ENCODE results near the gene CDO1.

The CDO1 gene

GRCh38 chr5:115772731-115773475 is 43.6 kb downstream of the CDO1 start:
- TF ChIP-seq POLR2AphosphoS5 (IDR thresholded peaks at IDR 0.05; ENCODE audit: low read depth, low read length), result no peak
- no peak for TF ChIP-seq SPI1 (IDR thresholded peaks at IDR 0.05; ENCODE audit: low read depth, low read length)
- no peak for TF ChIP-seq PAX5 (IDR thresholded peaks at IDR 0.05; ENCODE audit: insufficient read depth, low read length, severe bottlenecking)
- no peak for FAIRE-seq
- no peak for DNase-seq (ENCODE audit: insufficient read length, low spot score)

DNA sequence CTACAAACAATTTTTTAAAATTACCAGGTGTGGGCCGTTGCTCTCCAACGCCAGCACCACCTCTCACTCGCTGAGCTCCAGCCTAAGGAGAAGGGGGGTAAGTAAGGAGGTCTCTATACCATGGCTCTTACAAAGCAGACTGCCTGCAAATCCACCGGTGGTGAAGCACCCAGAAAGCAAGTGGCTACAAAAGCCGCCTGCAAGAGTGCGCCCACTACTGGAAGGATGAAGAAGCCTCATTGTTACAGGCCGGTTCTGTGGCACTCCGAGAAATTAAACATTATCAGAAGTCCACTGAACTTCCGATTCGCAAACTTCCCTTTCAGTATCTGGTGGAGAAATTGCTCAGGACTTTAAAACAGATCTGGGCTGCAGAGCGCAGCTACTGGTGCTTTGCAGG is 46.0 kb downstream of the CDO1 start:
- DNase-seq (ENCODE audit: insufficient read length, low spot score) (no peak), FAIRE-seq (no peak)
- no peak for TF ChIP-seq POU2F2 (IDR thresholded peaks at IDR 0.05; ENCODE audit: low read depth, low read length)
- no peak for TF ChIP-seq POLR2A (IDR thresholded peaks at IDR 0.05; ENCODE audit: low read depth, low read length)
- no peak for TF ChIP-seq SPI1 (IDR thresholded peaks at IDR 0.05; ENCODE audit: low read depth, low read length)
- no peak for TF ChIP-seq POLR2AphosphoS5 (IDR thresholded peaks at IDR 0.05; ENCODE audit: low read depth, low read length)
- TF ChIP-seq PAX5 (IDR thresholded peaks at IDR 0.05; ENCODE audit: insufficient read depth, low read length, severe bottlenecking), result no peak
- no peak for TF ChIP-seq TAF1 (IDR thresholded peaks at IDR 0.05; ENCODE audit: low read depth, low read length)

DNA sequence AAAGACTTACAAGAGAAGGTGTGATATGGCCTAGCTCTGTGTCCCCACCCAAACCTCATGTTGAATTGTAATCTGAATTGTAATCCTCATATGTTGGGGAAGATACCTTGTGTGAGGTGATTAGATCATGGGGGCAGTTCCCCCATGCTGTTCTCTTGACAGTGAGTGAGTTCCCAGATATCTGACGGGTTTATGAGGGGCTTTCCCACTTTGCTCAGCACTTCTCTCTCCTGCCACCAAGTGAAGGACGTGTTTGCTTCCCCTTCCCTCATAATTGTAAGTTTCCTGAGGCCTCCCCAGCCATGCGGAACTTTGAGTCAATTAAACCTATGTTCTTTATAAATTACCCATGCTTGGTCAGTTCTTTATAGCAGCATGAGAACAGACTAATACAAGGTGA is 49.0 kb downstream of the CDO1 start:
- TF ChIP-seq SPI1 (IDR thresholded peaks at IDR 0.05; ENCODE audit: low read depth, low read length) (no peak), POLR2A (IDR thresholded peaks at IDR 0.05; ENCODE audit: low read depth, low read length) (no peak), TAF1 (IDR thresholded peaks at IDR 0.05; ENCODE audit: low read depth, low read length) (no peak), POU2F2 (IDR thresholded peaks at IDR 0.05; ENCODE audit: low read depth, low read length) (no peak), PAX5 (IDR thresholded peaks at IDR 0.05; ENCODE audit: insufficient read depth, low read length, severe bottlenecking) (no peak), POLR2AphosphoS5 (IDR thresholded peaks at IDR 0.05; ENCODE audit: low read depth, low read length) (no peak)
- peak; percentile 50 for FAIRE-seq
- no peak for DNase-seq (ENCODE audit: insufficient read length, low spot score)

GRCh38 chr5:115766608-115767007 is 49.9 kb downstream of the CDO1 start:
- DNase-seq (ENCODE audit: insufficient read length, low spot score) (no peak), FAIRE-seq (no peak)
- no peak for TF ChIP-seq PAX5 (IDR thresholded peaks at IDR 0.05; ENCODE audit: insufficient read depth, low read length, severe bottlenecking)
- no peak for TF ChIP-seq SPI1 (IDR thresholded peaks at IDR 0.05; ENCODE audit: low read depth, low read length)
- TF ChIP-seq POLR2A (IDR thresholded peaks at IDR 0.05; ENCODE audit: low read depth, low read length), result no peak
- TF ChIP-seq POLR2AphosphoS5 (IDR thresholded peaks at IDR 0.05; ENCODE audit: low read depth, low read length), result no peak
- no peak for TF ChIP-seq POU2F2 (IDR thresholded peaks at IDR 0.05; ENCODE audit: low read depth, low read length)
- TF ChIP-seq TAF1 (IDR thresholded peaks at IDR 0.05; ENCODE audit: low read depth, low read length), result no peak

DNA sequence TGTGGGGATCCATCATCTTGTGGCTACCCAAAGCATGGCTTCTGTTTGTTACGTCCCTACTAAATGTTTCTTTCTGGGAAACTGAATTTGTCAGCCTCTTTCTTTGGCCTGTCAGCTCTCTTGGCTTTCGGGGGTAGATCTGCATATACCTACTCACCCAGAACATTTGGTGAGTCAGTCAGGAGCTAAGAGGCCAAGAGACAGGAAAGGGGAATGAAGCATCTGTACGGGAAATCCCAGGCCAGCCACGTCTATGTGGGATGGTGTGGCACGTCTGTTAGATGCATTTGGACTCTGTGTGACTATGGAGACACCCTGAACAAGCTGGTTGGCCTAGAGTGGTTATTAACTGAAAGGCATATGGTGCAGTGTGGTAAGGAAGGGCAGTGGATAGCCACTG is 58.1 kb downstream of the CDO1 start:
- TF ChIP-seq SPI1 (IDR thresholded peaks at IDR 0.05; ENCODE audit: low read depth, low read length), result no peak
- DNase-seq (ENCODE audit: insufficient read length, low spot score) (no peak), FAIRE-seq (no peak)

- DNase-seq (ENCODE audit: insufficient read length, low spot score) (no peak), FAIRE-seq (no peak)
- TF ChIP-seq POLR2A (IDR thresholded peaks at IDR 0.05; ENCODE audit: low read depth, low read length) (no peak), TAF1 (IDR thresholded peaks at IDR 0.05; ENCODE audit: low read depth, low read length) (no peak), PAX5 (IDR thresholded peaks at IDR 0.05; ENCODE audit: insufficient read depth, low read length, severe bottlenecking) (no peak), POU2F2 (IDR thresholded peaks at IDR 0.05; ENCODE audit: low read depth, low read length) (no peak), SPI1 (IDR thresholded peaks at IDR 0.05; ENCODE audit: low read depth, low read length) (no peak), POLR2AphosphoS5 (IDR thresholded peaks at IDR 0.05; ENCODE audit: low read depth, low read length) (no peak)
Observed at GRCh38 chr5:115755675-115756074, 60.8 kb downstream of the CDO1 start.

Measured in GM12891 (cell line).